MM.1S (cell line): ENCODE measurements around the gene KLHL21.

Experiments used
- DNase-seq: peaks from one replicate; pipeline ENCODE4 v3.0.0-alpha.2; 2015
- H2AFZ ChIP-seq: fragments of 300-600 bp; sonication (generic); 2 replicates; pipeline ENCODE4 v1.6.0; 2016; ENCODE audit warnings: antibody characterized with exemption, low read length
- H3F3A ChIP-seq: fragments of 300-600 bp; sonication (generic); 2 replicates; pipeline ENCODE4 v1.6.1; 2016; ENCODE audit warnings: mild to moderate bottlenecking, antibody characterized with exemption, low read length, moderate library complexity, mixed read lengths; ENCODE audit not compliant: insufficient read depth
- H3K27ac ChIP-seq: fragments of 300-600 bp; sonication (generic); 2 replicates; pipeline ENCODE4 v1.5.1; 2016; ENCODE audit warnings: mild to moderate bottlenecking, low read length
- H3K27me3 ChIP-seq: fragments of 300-600 bp; sonication (generic); replicated peaks from 2 replicates; pipeline ENCODE4 v1.6.0; 2016; ENCODE audit warnings: low read length; ENCODE audit not compliant: insufficient read depth
- H3K36me3 ChIP-seq: fragments of 300-600 bp; sonication (generic); replicated peaks from 2 replicates; pipeline ENCODE4 v1.6.1; 2016; ENCODE audit warnings: mild to moderate bottlenecking, low read length, mixed read lengths; ENCODE audit not compliant: insufficient read depth
- H3K4me1 ChIP-seq: fragments of 300-600 bp; sonication (generic); 2 replicates; pipeline ENCODE4 v1.6.1; 2016; ENCODE audit warnings: low read length, mixed read lengths
- H3K4me2 ChIP-seq: fragments of 300-600 bp; sonication (generic); 2 replicates; pipeline ENCODE4 v1.6.0; 2016; ENCODE audit warnings: low read depth, low read length
- H3K4me3 ChIP-seq: fragments of 300-600 bp; sonication (generic); 2 replicates; pipeline ENCODE4 v1.5.1; 2016; ENCODE audit warnings: low read length, mixed read lengths
- H3K79me2 ChIP-seq: fragments of 300-600 bp; sonication (generic); 2 replicates; pipeline ENCODE4 v1.6.1; 2016; ENCODE audit warnings: mixed run types, low read length, mixed read lengths
- H3K9ac ChIP-seq: fragments of 300-600 bp; sonication (generic); 2 replicates; pipeline ENCODE4 v1.6.1; 2016; ENCODE audit warnings: low read length, mixed read lengths
- H3K9me2 ChIP-seq: fragments of 300-600 bp; sonication (generic); replicated peaks from 2 replicates; pipeline ENCODE4 v1.6.1; 2016; ENCODE audit warnings: mild to moderate bottlenecking, low read length, mixed read lengths; ENCODE audit not compliant: insufficient read depth
- H3K9me3 ChIP-seq: fragments of 300-600 bp; sonication (generic); replicated peaks from 2 replicates; pipeline ENCODE4 v1.6.1; 2016; ENCODE audit warnings: mild to moderate bottlenecking, low read length, mixed read lengths; ENCODE audit not compliant: insufficient read depth
- H4K20me1 ChIP-seq: fragments of 300-600 bp; sonication (generic); 2 replicates; pipeline ENCODE4 v1.6.1; 2016; ENCODE audit warnings: mild to moderate bottlenecking, low read length, moderate library complexity, mixed read lengths; ENCODE audit not compliant: insufficient read depth
- EZH2 ChIP-seq: fragments of 300-600 bp; sonication (generic); optimal IDR thresholded peaks from 2 replicates; pipeline ENCODE3; 2017; ENCODE audit warnings: low read depth, mild to moderate bottlenecking, antibody characterized with exemption, low read length, mixed read lengths
- EZH2phosphoT487 ChIP-seq: fragments of 300-600 bp; sonication (generic); IDR thresholded peaks from 2 replicates; pipeline ENCODE4 v1.6.1; 2018; ENCODE audit warnings: antibody characterized with exemption, low read length
- TF ChIP-seq, protein P1 (sequence below): fragments of 300-600 bp; sonication (generic); IDR thresholded peaks from 2 replicates; pipeline ENCODE4 v1.5.1; 2016; ENCODE audit warnings: antibody characterized with exemption, low read length, mixed read lengths

KLHL21 gene

GRCh38 chr1:6591222-6591621 lies 11.4 kb downstream of the KLHL21 start:
- peaks cover 27% of the 10 kb centered on the region for H3K79me2 ChIP-seq
- H4K20me1 ChIP-seq = no peaks in the 10 kb centered on the region
- H3K4me1 ChIP-seq = no peaks in the 10 kb centered on the region
- no peak overlapping the region for H3K27ac ChIP-seq
- H3K4me3 ChIP-seq = no peak overlapping the region
- TF ChIP-seq EZH2 = no peak
- no peaks in the 10 kb centered on the region for H3K27me3 ChIP-seq
- H3K9ac ChIP-seq = no peak overlapping the region
- no peak overlapping the region for H2AFZ ChIP-seq
- H3K9me2 ChIP-seq = no peaks in the 10 kb centered on the region
- no peaks in the 10 kb centered on the region for H3K9me3 ChIP-seq
- no peak for DNase-seq
- no peak overlapping the region for H3K4me2 ChIP-seq
- 0 out of 2 replicates have a peak, but pooled peaks cover 3% of the 10 kb centered on the region for H3K36me3 ChIP-seq
- H3F3A ChIP-seq = no peaks in the 10 kb centered on the region; the same call in 1 of the 2 replicates

GRCh38 chr1:6590046-6590445 lies 12.6 kb downstream of the KLHL21 start:
- H3K9ac ChIP-seq = no peak overlapping the region
- no peaks in the 10 kb centered on the region for H3K4me1 ChIP-seq
- 0 out of 2 replicates have a peak, but pooled peaks cover under 1% of the 10 kb centered on the region for H3K36me3 ChIP-seq

DNA sequence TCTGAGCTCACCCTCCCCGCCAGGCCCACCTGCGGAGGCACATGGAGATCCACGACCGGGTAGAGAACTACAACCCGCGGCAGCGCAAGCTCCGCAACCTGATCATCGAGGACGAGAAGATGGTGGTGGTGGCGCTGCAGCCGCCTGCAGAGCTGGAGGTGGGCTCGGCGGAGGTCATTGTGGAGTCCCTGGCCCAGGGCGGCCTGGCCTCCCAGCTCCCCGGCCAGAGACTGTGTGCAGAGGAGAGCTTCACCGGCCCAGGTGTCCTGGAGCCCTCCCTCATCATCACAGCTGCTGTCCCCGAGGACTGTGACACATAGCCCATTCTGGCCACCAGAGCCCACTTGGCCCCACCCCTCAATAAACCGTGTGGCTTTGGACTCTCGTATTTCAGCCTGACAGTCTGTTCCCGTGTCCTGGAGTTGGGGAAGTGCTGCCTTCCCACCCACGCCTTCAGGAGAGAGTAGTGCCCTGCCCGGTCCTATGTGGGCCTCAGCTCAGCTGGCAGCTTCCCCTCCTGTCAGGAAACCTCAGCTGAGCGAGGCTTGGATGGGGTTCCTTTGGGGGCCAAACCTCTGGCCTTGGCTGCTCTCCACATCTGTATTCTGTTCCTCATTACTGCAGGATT lies 13.7 kb downstream of the KLHL21 start:
- no peak overlapping the region for H3K4me2 ChIP-seq
- no peak for DNase-seq
- H3K9ac ChIP-seq = no peak overlapping the region
- H3K4me1 ChIP-seq = no peaks in the 10 kb centered on the region
- no peak overlapping the region for H2AFZ ChIP-seq
- no peaks in the 10 kb centered on the region for H3K9me3 ChIP-seq
- H4K20me1 ChIP-seq = no peaks in the 10 kb centered on the region
- H3K27me3 ChIP-seq = no peaks in the 10 kb centered on the region
- H3K36me3 ChIP-seq = no peaks in the 10 kb centered on the region
- no peak overlapping the region for H3K27ac ChIP-seq
- H3K9me2 ChIP-seq = no peaks in the 10 kb centered on the region
- no peak for TF ChIP-seq EZH2
- TF ChIP-seq EZH2phosphoT487 = no peak
- TF ChIP-seq, protein P1, sequence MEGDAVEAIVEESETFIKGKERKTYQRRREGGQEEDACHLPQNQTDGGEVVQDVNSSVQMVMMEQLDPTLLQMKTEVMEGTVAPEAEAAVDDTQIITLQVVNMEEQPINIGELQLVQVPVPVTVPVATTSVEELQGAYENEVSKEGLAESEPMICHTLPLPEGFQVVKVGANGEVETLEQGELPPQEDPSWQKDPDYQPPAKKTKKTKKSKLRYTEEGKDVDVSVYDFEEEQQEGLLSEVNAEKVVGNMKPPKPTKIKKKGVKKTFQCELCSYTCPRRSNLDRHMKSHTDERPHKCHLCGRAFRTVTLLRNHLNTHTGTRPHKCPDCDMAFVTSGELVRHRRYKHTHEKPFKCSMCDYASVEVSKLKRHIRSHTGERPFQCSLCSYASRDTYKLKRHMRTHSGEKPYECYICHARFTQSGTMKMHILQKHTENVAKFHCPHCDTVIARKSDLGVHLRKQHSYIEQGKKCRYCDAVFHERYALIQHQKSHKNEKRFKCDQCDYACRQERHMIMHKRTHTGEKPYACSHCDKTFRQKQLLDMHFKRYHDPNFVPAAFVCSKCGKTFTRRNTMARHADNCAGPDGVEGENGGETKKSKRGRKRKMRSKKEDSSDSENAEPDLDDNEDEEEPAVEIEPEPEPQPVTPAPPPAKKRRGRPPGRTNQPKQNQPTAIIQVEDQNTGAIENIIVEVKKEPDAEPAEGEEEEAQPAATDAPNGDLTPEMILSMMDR = no peak
- H3K4me3 ChIP-seq = no peak overlapping the region
- peaks cover 18% of the 10 kb centered on the region for H3K79me2 ChIP-seq
- H3F3A ChIP-seq = no peaks in the 10 kb centered on the region; the same call in 1 of the 2 replicates

More at GRCh38 chr1:6590046-6590445, 12.6 kb downstream of the KLHL21 start:
- Histone ChIP-seq H3K27me3 (no peaks in the 10 kb centered on the region), H3K4me2 (no peak overlapping the region), H3K79me2 (peaks cover 18% of the 10 kb centered on the region), H3K27ac (no peak overlapping the region), H2AFZ (no peak overlapping the region), H4K20me1 (no peaks in the 10 kb centered on the region), H3K9me3 (no peaks in the 10 kb centered on the region), H3K9me2 (no peaks in the 10 kb centered on the region), H3F3A (no peaks in the 10 kb centered on the region; the same call in 1 of the 2 replicates), H3K4me3 (no peak overlapping the region)
- TF ChIP-seq EZH2 = no peak
- no peak for TF ChIP-seq EZH2phosphoT487
- TF ChIP-seq, protein P1 = no peak
- DNase-seq = no peak

DNA sequence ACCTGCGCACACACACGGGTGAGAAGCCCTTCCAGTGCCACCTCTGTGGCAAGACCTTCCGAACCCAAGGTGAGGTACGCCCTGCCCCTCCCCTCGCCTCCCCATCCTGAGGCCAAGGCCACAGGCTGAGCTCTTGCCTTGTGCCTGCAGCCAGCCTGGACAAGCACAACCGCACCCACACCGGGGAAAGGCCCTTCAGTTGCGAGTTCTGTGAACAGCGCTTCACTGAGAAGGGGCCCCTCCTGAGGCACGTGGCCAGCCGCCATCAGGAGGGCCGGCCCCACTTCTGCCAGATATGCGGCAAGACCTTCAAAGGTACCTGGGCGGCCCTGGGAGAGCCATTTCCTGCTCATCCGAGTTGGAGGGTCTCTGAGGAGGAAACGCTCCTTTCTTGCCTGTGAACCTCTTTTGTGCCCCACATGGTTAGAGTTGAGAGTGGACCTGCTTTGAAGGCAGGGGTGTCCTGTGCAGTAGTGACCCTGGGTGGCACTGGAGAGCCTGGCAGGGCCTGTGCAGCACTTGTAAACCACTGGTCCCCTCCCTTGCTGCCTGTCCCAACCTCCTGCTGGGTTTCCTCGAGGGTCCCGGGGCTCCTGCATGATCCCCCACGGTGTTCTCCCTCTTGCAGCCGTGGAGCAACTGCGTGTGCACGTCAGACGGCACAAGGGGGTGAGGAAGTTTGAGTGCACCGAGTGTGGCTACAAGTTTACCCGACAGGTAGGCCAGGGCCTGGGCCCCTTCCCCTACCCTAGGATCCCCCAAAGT lies 14.4 kb downstream of the KLHL21 start:
- Histone ChIP-seq H3K9ac (no peak overlapping the region), H3K9me3 (no peaks in the 10 kb centered on the region), H3K9me2 (no peaks in the 10 kb centered on the region), H3K4me3 (no peak overlapping the region), H3K27ac (no peak overlapping the region), H3K27me3 (no peaks in the 10 kb centered on the region), H4K20me1 (no peaks in the 10 kb centered on the region), H3K4me1 (no peaks in the 10 kb centered on the region), H3K4me2 (no peak overlapping the region), H3F3A (no peaks in the 10 kb centered on the region; the same call in 1 of the 2 replicates), H3K36me3 (no peaks in the 10 kb centered on the region), H2AFZ (no peak overlapping the region), H3K79me2 (peaks cover 14% of the 10 kb centered on the region)
- no peak for TF ChIP-seq EZH2
- no peak for DNase-seq
